UCSD-AML1 (cell line): Measurements from ENCODE around the gene ANAPC1.
"Not testable (repeated sequence)": the region's sequence is repeated elsewhere in the genome, so short reads cannot be mapped to it uniquely, and the experiment has no call there.

Experiments
- DNase-seq: peaks from one replicate; lab custom pipeline; 2025; ENCODE audit not compliant: unreplicated experiment; lab: John Stamatoyannopoulos, UW

Gene ANAPC1, protein sequence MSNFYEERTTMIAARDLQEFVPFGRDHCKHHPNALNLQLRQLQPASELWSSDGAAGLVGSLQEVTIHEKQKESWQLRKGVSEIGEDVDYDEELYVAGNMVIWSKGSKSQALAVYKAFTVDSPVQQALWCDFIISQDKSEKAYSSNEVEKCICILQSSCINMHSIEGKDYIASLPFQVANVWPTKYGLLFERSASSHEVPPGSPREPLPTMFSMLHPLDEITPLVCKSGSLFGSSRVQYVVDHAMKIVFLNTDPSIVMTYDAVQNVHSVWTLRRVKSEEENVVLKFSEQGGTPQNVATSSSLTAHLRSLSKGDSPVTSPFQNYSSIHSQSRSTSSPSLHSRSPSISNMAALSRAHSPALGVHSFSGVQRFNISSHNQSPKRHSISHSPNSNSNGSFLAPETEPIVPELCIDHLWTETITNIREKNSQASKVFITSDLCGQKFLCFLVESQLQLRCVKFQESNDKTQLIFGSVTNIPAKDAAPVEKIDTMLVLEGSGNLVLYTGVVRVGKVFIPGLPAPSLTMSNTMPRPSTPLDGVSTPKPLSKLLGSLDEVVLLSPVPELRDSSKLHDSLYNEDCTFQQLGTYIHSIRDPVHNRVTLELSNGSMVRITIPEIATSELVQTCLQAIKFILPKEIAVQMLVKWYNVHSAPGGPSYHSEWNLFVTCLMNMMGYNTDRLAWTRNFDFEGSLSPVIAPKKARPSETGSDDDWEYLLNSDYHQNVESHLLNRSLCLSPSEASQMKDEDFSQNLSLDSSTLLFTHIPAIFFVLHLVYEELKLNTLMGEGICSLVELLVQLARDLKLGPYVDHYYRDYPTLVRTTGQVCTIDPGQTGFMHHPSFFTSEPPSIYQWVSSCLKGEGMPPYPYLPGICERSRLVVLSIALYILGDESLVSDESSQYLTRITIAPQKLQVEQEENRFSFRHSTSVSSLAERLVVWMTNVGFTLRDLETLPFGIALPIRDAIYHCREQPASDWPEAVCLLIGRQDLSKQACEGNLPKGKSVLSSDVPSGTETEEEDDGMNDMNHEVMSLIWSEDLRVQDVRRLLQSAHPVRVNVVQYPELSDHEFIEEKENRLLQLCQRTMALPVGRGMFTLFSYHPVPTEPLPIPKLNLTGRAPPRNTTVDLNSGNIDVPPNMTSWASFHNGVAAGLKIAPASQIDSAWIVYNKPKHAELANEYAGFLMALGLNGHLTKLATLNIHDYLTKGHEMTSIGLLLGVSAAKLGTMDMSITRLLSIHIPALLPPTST (N-terminal part only)

DNA sequence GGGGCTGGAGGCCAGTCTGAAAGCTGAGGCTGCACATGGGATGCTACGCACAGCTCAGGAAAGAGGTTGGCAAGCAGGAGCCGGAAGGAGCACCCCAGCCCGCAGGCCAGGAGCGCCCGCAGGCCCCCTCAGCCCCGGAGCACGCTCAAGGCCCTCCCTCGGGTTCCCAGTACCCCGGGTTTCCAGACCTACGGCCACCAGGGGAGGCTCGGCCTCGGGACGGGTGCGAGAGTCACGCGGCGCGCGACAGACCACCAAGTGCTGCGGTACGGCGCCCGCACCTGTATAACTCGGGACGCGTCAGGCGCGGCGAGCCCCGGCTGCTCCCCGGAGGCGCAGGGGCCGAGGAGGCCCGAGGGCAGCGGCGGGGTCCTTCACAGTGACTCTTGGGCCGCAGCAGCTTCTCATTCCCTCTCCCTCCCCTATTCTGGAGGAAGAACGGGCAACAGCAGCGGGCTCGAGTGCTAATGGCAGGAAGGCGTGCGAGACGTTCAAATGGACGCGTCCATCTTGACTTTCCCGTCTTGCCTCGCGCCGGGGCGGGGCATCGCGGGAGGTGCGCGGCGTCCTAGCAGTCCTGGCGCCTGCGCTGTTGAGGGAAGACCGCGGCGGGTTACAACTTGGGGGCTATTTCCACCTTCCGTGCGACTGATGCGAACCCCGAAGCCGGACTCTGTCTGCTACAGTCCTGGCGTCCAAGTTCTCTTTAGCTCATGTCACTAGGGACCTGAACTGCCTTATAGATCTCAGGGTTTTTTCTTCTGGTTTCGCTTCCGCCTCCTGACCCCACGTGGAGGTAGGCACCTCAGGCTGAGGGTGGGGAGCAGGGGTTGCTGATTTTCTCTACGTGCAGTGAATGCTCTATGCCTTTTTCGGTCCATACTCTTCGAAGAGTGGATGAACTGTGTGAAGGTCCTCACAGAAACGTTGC is at the start of gene ANAPC1:
TSS of gene ANAPC1 (minus strand) at position 533 of the 931 bp plus-strand sequence. CDS start 3,368 bp downstream, outside the sequence.
- DNase-seq = peak; percentile 88

DNA sequence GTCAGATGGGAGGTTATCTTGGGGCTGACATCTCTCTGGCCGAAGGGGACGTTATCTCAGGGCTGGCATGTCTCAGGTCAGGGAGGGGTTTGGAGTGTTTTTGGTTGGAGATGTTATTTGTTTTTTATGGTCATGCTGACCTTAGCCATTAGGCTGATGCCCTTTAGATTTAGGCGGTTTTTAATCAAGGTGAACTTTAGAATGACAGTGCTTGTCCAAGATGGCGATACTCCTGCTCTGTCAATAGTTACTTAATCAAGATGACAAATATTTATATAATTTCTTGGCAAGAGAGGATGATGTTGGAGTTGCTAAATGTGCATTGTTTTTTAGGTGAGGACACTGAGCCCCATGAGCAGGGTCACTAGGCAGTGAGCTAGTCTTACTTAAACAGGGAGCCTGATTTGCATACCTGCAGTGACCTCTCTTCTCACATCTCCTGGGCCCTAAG is 48.9 kb upstream of the ANAPC1 start:
- DNase-seq = no peak

DNA sequence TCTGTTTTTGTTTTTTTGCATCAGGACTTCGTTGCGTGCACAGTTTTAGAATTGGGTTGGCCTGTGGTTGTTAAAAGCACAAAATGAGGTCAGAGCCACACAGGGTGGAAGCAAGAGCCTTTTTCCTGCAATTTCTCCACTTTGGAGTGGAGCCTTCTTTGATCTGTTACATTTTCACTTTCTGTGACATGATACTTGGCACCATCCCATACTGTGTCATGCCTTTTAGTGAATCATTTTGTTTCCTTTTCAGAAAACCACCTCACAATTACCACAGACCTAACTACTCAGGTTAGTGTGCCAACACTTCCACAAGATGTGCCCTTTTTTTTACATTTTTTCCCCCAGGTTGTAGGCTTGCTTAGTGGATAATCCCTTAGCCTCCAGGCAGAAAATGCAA is 46.9 kb upstream of the ANAPC1 start:
- DNase-seq = no peak

DNA sequence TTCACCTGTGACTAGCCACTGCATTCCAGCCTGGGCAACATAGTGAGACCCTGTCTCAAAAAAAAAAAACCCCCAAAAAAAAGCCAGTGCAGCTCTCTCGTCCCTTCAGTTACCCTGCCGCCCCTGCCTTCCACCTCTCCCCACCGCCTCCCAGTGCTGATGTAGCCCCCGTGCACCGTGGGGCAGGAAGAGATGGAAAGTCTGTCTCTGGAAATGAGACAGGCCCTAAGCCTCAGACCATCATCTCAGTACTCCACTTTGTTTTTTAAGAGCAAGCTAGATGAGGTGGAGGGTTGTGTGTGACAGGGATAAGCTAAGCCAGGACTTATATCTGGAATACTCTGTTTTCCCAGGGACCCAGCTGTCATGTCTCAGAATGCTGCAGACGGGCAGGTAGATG is 46.4 kb upstream of the ANAPC1 start:
- no peak for DNase-seq

DNA sequence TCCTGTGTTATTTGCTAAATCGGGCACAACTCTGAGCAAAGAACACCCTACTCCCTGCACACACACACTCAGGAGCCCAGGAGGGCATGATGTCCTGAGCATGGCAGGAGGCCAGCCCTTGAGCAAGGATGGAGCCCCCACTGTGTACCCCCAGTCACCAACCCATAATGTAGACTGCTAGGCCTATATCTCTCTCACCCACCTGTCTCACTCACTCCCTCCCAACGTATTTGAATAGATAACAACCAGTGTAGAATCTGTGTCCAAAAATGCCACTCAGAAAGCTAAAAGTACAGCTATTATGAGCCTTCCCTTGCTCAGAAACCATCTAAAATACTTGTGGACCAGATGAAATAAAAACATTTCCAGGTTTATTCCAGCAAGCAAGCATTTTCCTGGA is 43.7 kb upstream of the ANAPC1 start:
- DNase-seq = no peak

GRCh38 chr2:111924617-111925107 is 40.7 kb upstream of the ANAPC1 start:
- no peak for DNase-seq

DNA sequence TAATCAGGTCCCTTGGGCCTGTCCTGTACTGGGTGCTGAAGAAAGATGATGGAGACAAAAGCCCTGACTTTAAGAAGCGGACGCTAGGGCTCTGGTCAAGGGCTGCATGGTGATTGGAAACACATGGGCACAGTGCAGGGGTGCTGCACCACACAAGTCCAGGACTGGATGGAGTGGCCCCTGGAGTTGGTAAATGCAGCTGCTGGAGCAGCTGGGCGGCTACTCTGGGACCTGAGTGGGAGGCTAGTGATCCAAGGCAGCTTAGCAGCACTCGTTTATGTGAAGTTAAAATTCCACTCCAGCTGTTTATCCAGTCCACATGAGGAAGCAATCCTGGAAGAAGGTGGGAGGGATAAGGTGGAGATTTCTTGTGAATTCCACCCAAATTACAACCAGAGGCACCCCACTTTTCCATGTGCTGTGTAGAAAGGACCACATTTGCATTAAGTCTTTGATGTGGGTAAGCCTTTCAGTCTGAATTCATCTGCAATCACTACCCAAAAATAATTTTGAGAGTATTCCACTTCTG is 39.3 kb upstream of the ANAPC1 start:
- no peak for DNase-seq

DNA sequence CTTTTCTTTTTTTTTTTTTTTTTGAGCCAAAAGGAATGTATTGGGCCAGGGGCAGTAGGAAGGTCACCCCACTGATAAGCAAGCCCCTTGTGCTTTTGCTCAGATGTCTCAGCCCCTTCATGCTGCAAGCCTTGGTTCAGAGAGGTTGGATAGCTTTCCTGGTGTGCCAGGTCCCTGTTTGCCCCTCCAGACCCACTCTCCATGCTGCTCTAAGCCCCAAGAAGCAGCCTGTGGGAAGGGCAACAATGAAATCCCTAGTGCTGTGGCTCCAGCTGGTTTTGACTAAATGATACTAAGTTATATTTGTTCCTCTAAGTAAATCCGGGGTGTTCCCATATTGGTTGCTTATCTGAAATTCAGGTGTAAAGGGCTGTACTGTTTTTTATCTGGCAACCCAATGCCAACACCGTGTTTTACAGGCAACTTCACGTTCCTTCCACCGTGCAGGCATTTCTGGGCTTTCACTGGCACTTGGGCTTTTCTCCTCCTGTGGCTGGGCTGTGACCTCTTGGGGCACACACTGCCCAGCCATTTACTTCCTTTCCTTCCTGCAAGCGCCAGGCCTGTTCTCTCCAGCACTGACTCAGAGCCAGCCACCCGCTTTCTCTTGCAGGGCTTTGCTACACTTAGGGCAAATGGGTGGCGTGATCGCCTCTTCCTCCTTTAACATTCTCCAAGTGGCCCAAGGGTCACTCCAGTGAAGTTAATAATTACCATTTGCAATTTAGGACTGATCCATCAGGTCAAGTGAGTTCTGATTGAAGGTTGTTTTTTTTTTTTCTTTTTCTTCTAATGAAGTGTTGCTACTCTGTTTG is 36.0 kb upstream of the ANAPC1 start:
- DNase-seq = peak; percentile 59

DNA sequence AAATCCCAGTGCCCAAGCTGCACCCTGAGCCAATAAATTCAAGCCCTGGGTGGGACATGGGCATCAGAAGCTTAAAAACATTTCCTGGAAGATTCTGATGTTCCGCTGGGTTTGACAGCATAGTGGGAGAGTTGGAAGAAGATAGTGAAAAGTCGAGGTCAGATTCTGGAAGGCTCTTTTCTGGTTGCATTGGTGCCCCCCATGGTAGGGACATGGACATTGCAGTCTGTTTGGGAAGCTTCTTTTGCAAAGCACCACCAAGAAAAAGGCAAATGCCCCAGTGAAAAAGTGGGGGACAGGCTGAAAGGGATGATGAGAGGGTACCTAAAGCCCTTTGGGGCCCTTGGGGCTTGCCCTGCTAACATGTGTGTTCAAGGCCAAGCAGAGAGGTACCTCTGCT is 35.4 kb upstream of the ANAPC1 start:
- DNase-seq = no peak

DNA sequence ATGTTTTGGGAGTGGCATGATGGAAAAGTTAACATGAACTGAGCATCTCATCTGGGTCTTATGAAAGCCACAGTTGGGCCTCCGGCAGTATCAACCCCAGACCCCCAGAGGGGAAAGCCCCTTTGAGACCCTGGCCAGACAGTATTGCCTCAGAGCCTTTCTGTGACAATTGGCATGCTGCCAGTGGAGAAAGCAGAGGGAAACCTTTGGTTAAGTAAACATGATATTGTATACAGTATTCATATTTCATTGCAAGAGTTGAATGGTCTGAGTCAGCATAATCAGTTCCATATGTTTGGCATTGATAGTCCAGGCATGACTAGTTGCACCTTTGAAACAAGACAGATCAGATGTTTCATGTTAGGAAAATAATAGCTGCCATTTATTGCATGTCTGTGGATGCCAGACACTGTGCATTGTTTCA is 34.4 kb upstream of the ANAPC1 start:
- DNase-seq = no peak

DNA sequence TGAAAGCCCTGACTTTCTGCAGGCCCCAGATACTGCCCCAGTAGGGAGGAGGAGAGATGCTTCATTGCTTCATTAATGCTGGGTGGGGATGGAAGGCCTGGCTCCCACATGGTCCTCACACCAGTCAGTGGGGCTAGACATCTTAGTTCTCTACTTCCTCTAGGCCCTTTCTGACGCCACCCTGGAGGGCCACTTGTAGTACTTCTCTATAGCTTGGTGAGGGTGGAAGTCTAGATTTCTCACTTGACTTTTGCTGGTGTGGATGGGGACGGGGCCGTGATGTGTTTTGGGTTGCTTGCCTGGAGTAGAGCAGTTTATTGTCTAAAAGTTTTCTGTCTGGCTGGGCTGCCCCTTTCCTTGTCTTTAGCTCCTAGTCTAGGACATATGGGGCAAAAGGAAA is 33.1 kb upstream of the ANAPC1 start:
- DNase-seq = no peak

DNA sequence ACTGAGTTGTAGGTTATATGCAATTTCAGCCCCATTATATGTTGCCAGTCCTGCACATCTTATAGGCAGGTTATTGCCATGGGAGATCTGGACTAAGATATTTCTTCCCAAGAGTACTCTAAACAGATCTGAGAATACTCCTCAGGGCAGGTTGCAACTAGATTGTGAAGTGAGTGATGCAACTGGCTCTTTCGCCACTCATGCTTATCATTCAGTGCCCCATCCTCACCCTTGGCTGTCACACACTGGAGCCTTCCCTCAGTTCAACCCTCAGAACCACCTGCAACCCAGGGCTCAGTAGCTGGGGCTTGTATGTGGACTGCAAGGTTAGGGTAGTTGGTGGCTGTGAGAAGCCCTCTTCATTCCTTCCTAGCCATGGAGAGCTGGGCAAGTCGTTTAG is 28.6 kb upstream of the ANAPC1 start:
- no peak for DNase-seq

DNA sequence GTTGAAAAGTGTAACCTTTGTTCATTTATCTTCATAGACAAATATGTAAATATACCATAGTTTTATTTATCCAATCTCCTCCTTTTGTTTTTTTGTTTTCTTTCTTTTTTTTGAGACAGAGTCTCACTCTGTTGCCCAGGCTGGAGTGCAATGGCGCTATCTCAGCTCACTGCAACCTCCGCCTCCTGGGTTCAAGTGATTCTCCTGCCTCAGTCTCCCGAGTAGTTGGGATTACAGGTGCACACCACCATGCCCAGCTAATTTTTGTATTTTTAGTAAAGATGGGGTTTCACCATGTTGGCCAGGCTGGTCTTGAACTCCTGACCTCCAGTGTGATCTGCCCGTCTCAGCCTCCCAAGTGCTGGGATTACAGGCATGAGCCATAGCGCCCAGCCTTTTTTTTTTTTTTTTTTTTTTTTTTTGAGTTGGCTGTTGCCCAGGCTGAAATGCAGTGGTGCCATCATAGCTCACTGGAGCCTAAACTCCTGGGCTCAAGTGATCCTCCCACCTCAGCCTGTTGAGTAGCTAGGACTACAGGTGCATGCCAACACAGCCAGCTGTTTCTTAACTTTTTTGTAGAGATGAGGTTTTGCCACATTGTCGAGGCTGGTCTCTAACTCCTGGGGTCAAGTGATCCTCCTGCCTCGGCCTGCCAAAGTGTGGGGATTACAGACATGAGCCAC is 27.4 kb upstream of the ANAPC1 start:
- DNase-seq = not testable (repeated sequence)

- no peak for DNase-seq
These were observed 26.8 kb upstream of the ANAPC1 start for GRCh38 chr2:111910609-111911277.

DNA sequence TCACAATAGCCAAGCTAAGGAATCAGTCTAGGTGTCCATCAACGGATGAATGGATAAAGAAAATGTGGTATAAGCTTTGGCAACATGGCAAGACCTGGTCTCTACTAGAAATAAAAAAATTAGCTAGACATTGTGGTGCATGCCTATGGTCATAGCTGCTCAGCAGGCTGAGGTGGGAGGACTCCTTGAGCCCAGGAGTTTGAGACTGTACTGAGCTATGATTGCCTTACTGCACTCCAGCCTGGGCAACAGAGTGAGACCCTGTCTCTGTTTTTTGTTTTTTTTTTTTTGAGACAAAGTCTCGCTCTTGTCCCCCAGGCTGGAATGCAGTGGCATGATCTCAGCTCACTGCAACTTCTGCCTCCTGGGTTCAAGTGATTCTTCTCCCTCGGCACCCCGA is 26.0 kb upstream of the ANAPC1 start:
- DNase-seq = not testable (repeated sequence)

DNA sequence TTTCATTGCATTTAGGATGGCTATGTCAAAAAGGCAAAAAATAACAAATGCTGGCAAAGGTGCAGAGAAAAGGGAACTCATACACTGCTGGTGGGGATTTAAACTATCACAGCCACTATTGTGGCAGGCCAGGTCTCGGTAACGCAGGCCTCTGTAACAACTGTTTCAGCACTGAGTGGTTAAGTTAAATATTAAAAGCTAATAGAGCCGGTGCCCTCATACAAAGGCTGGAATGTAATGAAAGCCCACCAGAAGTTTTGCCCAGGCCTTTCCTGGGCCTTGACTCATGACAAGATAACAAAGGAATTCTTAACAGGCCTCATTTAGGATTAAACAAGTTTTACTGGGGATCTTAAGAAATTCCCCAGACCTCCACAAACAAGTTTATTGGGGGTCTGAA is 25.1 kb upstream of the ANAPC1 start:
- no peak for DNase-seq

GRCh38 chr2:111908578-111908977 is 24.6 kb upstream of the ANAPC1 start:
- no peak for DNase-seq
